Immature natural killer cell (primary cell): ENCODE results near the gene ZNF714. TPM values are rescaled to one million over a fixed set of nuclear protein-coding genes. Genes with fewer than 3 reads are reported as not detected.

Experiments
- DNase-seq, 3 donors: peaks; one replicate each; pipeline ENCODE4 v3.0.0; 2022; ENCODE audit warnings: mixed read lengths in 1 of 3
- H3K27ac Mint-ChIP-seq, 6 donors: one replicate each; pipeline ENCODE4 v1.8.0; 2020; ENCODE audit warnings: mixed read lengths in 6 of 6, mild to moderate bottlenecking in 5 of 6, inconsistent platforms in 4 of 6, moderate library complexity in 3 of 6
- H3K27me3 Mint-ChIP-seq, 3 donors: one replicate each; pipeline ENCODE4 v1.8.0; 2020 to 2021; ENCODE audit warnings: low read depth in 3 of 3, mild to moderate bottlenecking in 3 of 3, mixed read lengths in 3 of 3, moderate library complexity in 3 of 3, inconsistent platforms in 1 of 3
- H3K36me3 Mint-ChIP-seq, 3 donors: one replicate each; pipeline ENCODE4 v1.8.0; 2020; ENCODE audit warnings: mixed read lengths in 3 of 3, inconsistent platforms in 2 of 3, mild to moderate bottlenecking in 2 of 3
- H3K4me1 Mint-ChIP-seq, 2 donors: one replicate each; pipeline ENCODE4 v1.8.0; 2020; ENCODE audit warnings: inconsistent platforms in 2 of 2, mild to moderate bottlenecking in 2 of 2, mixed read lengths in 2 of 2, moderate library complexity in 1 of 2
- H3K4me3 Mint-ChIP-seq, 5 donors: one replicate each; pipeline ENCODE4 v1.8.0; 2020; ENCODE audit warnings: mild to moderate bottlenecking in 5 of 5, mixed read lengths in 5 of 5, inconsistent platforms in 3 of 5, moderate library complexity in 3 of 5
- H3K9me3 Mint-ChIP-seq, 6 donors: one replicate each; pipeline ENCODE4 v1.8.0; 2020; ENCODE audit warnings: mild to moderate bottlenecking in 6 of 6, mixed read lengths in 6 of 6, inconsistent platforms in 4 of 6, moderate library complexity in 3 of 6
- polyA plus RNA-seq, 3 donors: library from polyadenylated mRNA; unstranded; fragments of 300-500 nt; fragmentation: Illumina TruSeq; gene quantifications; one replicate each; pipeline ENCODE4 v1.2.3, GENCODE V29; 2021

ZNF714 gene
- polyA plus RNA-seq, result 1 to 10 TPM; 2.1 to 7.0 (median 4.1) TPM

DNA sequence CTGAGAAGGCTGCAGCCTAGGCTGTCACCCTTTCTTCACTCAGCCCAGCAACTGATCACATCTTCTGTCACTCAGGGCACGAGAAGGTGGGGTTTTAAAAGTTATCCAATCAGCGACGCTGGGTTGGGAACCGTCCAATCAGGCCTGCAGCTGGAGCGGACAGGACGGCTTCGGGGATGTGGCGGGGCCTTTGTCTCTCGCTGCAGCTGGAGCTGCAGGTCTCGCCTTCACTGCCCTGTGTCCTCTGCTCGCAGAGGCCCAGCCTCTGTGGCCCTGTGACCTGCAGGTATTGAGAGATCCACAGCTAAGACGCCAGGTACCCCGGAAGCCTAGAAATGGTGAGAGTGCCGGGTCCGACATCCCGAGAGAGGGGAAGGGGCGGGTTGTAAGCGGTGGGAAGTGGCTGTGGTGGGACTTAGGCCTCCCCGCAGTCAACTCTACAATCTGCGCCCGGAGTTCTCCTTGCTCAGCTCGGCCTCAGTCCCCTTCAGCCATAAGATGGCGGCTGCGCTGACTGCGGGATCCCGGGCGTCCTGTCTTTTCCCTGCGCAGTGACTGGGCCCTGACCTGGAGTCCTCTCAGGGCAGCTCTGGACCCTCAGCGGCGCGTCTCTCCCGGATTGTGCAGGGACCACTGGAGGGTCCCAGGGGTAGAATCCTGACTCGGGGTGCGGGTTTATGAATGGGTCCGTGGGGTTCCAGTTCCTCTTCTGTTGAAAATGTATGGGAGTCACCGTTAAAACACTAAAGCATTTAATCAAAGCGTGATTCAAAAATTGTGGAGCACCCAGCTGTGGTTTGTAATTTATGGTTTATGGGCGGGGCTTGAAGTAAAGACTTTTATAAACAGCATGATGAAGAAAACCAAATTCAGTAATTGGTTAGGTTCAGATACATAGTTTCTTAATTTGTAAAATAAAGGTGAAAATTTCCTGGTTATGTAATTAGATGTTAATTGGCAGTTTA lies at the start of gene ZNF714:
ZNF714 (plus strand) TSS at position 193 of the 965 bp plus-strand sequence. CDS start 16,066 bp downstream, outside the sequence.
- H3K4me1 Mint-ChIP-seq, result peaks cover 13 to 22% of the 10 kb centered on the region in 2 donors
- H3K27me3 Mint-ChIP-seq, result peaks cover 0 to 7% (median 6%) of the 10 kb centered on the region in 3 donors
- peak within 1 kb of the TSS; percentile 96 to 100 (median 98) for H3K4me3 Mint-ChIP-seq
- peak; percentile 76 to 88 (median 86) for DNase-seq
- H3K9me3 Mint-ChIP-seq, result peaks cover 0 to 4% (median 0%) of the 10 kb centered on the region in 6 donors
- H3K36me3 Mint-ChIP-seq, result peaks cover 6 to 25% (median 9%) of the 10 kb centered on the region in 3 donors
- H3K27ac Mint-ChIP-seq, result peak within 1 kb of the TSS; percentile 86 to 99 (median 95)

DNA sequence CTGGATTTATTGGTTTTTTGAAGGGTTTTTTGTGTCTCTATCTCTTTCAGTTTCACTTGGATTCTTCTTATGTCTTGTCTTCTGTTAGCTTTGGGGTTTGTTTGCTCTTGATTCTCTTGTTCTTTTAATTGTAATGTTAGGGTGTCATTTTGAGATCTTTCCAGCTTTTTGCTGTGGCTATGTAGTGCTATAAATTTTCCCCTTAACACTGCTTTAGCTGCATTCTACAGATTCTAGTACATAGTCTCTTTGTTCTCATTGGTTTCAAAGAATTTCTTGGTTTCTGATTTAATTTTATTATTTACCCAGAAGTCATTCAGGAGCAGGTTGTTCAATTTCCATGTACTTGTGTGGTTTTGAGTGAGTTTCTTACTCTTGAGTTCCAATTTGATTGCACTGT lies 37.0 kb upstream of the ZNF714 start:
- Mint-ChIP-seq H3K36me3 (peaks cover 52 to 63% (median 53%) of the 10 kb centered on the region in 3 donors), H3K4me3 (no peak overlapping the region), H3K4me1 (peaks cover 27 to 53% of the 10 kb centered on the region in 2 donors)

DNA sequence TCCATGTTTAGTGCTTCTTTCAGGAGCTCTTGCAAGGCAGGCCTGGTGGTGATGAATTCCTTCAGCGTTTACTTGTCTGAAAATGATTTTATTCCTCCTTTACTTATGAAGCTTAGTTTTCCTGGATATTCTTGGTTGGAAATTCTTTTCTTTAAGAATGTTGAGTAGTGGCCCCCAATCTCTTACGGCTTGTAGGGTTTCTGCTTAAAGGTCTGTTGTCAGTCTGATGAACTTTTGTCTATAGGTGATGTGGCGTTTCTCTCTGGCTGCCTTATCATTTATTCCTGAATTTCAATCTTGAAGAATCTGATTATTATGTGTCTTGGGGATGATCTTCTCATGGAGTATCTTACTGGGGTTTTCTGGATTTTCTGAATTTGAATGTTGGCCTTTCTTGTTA lies 35.5 kb upstream of the ZNF714 start:
- Mint-ChIP-seq H3K27me3 (peaks cover 0 to 1% (median 0%) of the 10 kb centered on the region in 3 donors), H3K4me3 (no peak overlapping the region), H3K27ac (no peak overlapping the region), H3K4me1 (peaks cover 27 to 53% of the 10 kb centered on the region in 2 donors), H3K9me3 (peaks cover 12 to 46% (median 36%) of the 10 kb centered on the region in 6 donors), H3K36me3 (peaks cover 51 to 61% (median 58%) of the 10 kb centered on the region in 3 donors)
- DNase-seq, result no peak

More for the DNA sequence above, 37.0 kb upstream of the ZNF714 start:
- peak overlapping the region in 1 of 6 donors; percentile 26 for H3K27ac Mint-ChIP-seq
- DNase-seq, result no peak
- H3K9me3 Mint-ChIP-seq, result peaks cover 12 to 43% (median 35%) of the 10 kb centered on the region in 6 donors
- H3K27me3 Mint-ChIP-seq, result peaks cover 0 to 1% (median 0%) of the 10 kb centered on the region in 3 donors

DNA sequence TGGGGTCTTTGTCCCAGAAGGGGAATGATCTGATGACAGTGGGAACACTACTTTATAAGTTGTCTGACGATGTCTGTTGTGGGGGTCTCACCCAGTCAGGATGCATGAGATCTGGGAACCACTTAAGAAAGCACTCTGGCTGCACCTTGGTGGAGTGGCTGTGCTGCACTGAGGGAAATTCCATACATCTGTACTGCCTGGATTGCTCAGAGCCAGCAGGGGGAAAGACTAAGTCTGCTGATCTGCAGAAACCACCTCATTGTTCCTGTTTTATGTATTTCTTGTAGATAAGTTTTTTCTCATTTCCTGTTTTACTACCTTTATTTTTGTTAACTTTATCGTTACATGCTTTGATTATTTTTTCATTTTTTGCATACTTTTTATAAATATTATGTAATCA lies 34.3 kb upstream of the ZNF714 start:
- Mint-ChIP-seq H3K4me1 (peaks cover 28 to 52% of the 10 kb centered on the region in 2 donors), H3K36me3 (peaks cover 58 to 67% (median 65%) of the 10 kb centered on the region in 3 donors), H3K27ac (peak overlapping the region in 4 of 6 donors; percentile 10 to 82 (median 56)), H3K9me3 (peaks cover 13 to 53% (median 42%) of the 10 kb centered on the region in 6 donors), H3K27me3 (peaks cover 0 to 1% (median 0%) of the 10 kb centered on the region in 3 donors), H3K4me3 (no peak overlapping the region)
- DNase-seq, result no peak

DNA sequence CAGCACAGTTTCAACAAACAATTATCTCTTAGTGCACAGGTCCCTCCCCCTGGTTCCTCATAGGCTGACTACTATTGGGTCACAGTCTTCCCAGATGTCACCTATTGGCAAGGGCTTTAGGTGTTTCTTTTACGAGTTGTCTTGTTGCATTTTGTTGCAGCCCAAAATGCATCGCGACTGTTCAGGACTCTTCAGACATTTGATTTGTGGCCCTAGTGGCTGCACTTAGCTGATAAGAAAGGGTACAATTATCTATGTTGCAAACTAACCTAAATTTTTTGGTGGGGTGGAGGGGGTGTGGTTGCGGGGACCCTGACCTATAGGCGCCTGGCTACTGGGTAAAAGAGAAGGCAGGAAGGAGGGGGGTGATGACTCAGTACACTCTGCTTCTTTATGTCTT lies 29.1 kb upstream of the ZNF714 start:
- Mint-ChIP-seq H3K4me1 (peaks cover 0 to 2% of the 10 kb centered on the region in 2 donors), H3K36me3 (peaks cover 52 to 62% (median 61%) of the 10 kb centered on the region in 3 donors), H3K27me3 (peaks cover 0 to 1% (median 0%) of the 10 kb centered on the region in 3 donors), H3K4me3 (no peak overlapping the region), H3K27ac (no peak overlapping the region), H3K9me3 (peaks cover 14 to 47% (median 38%) of the 10 kb centered on the region in 6 donors)
- no peak for DNase-seq

DNA sequence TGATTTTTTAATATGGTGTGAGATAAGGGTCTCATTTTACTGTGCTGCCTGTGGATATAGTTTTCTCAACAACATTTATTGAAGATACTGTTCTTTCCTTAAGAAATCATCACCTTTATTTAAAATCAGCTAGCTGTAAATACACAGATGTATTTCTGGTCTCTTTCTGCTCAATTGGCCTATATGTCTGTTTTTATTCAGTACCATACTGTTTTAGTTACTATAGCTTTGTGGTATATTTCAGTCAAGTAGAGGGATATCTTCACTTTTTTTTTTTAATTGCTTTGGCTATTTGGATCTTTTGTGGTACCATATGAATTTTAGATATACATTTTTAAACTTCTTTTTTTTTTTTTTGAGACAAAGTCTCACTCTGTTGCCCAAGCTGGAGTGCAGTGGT lies 16.7 kb upstream of the ZNF714 start:
- peaks cover 0 to 29% (median 6%) of the 10 kb centered on the region in 6 donors for H3K9me3 Mint-ChIP-seq
- H3K4me3 Mint-ChIP-seq, result no peak overlapping the region
- no peaks in the 10 kb centered on the region for H3K27me3 Mint-ChIP-seq
- H3K27ac Mint-ChIP-seq, result no peak overlapping the region
- DNase-seq, result no peak
- peaks cover 17 to 32% (median 22%) of the 10 kb centered on the region in 3 donors for H3K36me3 Mint-ChIP-seq
- H3K4me1 Mint-ChIP-seq, result no peaks in the 10 kb centered on the region

DNA sequence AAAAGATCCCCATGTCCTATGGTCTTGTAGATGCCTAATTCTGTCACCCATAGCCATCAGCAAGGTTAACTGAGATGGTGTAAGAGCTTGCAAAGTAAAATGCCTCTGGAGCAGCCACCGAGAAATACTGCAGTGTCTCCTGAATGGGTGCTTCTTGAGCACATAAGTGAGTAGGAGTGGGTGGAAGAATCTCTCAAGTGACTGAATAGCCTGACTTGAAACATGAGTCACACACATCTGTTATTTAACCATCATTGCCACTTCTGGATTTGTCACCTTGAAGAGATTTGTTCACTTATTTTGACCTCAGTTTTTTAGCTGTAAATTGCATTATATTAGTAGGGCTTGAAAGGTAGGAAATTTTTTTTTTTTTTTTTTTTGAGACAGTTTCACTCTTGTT lies 2.3 kb downstream of the ZNF714 start:
- Mint-ChIP-seq H3K4me1 (peaks cover 13 to 22% of the 10 kb centered on the region in 2 donors), H3K27me3 (peaks cover 0 to 7% (median 6%) of the 10 kb centered on the region in 3 donors), H3K27ac (no peak overlapping the region), H3K4me3 (no peak overlapping the region), H3K36me3 (peaks cover 4 to 18% (median 9%) of the 10 kb centered on the region in 3 donors), H3K9me3 (peaks cover 0 to 4% (median 0%) of the 10 kb centered on the region in 6 donors)
- DNase-seq, result no peak

DNA sequence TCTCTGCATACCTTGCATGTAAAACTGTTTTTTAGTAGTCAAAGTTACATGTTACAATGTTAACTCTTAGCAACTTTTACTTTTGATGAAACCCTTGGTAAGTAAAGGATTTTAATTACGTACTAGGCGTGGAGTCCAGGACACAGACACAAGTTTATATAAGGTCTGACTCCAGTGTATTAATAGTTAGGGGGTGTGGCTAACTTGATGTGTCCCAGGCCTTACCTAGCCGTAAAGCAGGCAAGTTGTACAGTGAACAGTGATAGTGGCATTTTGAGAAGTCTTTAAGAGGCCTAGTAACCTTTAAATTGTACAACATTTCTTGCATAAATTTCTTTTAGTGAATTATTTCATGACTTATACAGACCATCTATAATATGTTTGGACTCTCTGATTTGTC lies 5.9 kb downstream of the ZNF714 start:
- Mint-ChIP-seq H3K27me3 (peaks cover 0 to 3% (median 0%) of the 10 kb centered on the region in 3 donors), H3K4me3 (no peak overlapping the region), H3K9me3 (peaks cover 0 to 4% (median 0%) of the 10 kb centered on the region in 6 donors), H3K36me3 (peaks cover 0 to 14% (median 9%) of the 10 kb centered on the region in 3 donors), H3K4me1 (peaks cover 3 to 11% of the 10 kb centered on the region in 2 donors), H3K27ac (no peak overlapping the region)
- no peak for DNase-seq

DNA sequence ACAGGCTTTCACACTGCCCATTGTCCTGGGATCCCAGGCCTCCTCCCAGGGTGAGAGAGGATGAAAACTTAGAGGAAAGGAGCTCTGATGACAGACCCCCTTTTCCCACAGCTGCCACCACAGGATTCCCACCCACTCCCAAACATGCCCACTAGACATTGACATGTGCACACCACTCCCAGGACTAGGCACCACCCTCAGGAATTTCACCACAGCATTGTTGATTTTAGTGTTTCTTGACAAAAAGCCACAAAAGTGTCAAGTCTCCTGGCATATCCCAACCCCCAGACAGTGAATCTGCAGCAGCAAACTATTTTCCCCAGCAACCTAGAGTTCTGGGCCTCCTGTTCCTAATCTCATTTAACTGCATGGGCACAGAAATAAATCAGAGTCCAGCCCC lies 10.1 kb downstream of the ZNF714 start:
- DNase-seq, result no peak
- Mint-ChIP-seq H3K4me1 (peaks cover 20 to 24% of the 10 kb centered on the region in 2 donors), H3K9me3 (no peaks in the 10 kb centered on the region), H3K27ac (no peak overlapping the region), H3K36me3 (peaks cover 0 to 4% (median 0%) of the 10 kb centered on the region in 3 donors), H3K4me3 (no peak overlapping the region), H3K27me3 (peaks cover 0 to 4% (median 0%) of the 10 kb centered on the region in 3 donors)

DNA sequence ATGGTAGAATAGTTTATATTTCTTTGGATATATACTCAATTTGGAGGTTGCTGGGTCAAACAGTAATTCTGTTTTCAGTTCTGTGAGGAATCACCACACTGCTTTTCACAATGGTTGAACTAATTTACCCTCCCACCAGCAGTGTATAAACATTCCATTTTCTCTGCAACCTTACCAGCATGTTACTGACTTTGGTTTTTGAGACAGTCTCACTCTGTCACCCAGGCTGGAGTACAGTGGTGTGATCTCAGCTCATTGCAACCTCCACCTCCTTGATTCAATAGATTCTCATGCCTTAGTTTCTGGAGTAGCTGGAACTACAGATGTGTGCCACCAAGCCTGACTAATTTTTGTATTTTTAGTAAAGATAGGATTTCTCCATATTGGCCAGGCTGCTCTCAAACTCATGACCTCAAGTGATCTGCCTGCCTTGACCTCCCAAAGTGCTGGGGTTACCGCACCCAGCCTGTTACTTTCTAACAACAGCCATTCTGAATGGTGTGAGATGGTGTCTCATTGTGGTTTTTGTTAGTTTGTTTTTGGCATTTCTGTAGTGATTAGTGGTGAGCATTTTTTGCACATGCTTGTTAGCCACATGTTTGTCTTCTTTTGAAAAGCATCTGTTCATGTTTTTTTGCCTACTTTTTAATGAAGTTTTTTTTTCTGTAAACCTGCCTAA lies 12.5 kb downstream of the ZNF714 start:
- DNase-seq, result peak in 2 of 3 donors; percentile 37 to 42
- Mint-ChIP-seq H3K4me3 (peak overlapping the region in 1 of 5 donors; percentile 5), H3K9me3 (no peaks in the 10 kb centered on the region), H3K27me3 (peaks cover 0 to 4% (median 0%) of the 10 kb centered on the region in 3 donors), H3K27ac (peak overlapping the region; percentile 44 to 82 (median 70)), H3K36me3 (peaks cover 4 to 8% (median 7%) of the 10 kb centered on the region in 3 donors), H3K4me1 (peaks cover 20 to 24% of the 10 kb centered on the region in 2 donors)

DNA sequence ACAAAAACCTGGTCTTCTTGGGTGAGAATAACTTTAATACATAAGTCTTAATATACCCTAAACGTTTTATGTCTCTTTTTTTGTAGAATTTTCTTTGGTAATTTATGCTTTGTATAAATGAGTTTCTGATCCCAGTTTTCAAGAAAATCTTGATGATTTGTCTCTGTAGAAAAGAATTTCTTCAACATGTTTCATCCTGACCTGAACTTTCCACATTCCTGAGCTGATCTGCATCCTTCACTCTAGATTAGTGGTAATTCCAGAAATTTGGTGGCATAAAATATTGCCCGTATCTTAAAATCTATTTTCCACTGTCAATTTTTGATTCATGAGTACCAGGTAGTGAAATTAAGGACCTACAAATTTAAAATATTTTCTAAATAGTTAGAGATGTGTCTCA lies 16.3 kb downstream of the ZNF714 start:
- no peak overlapping the region for H3K27ac Mint-ChIP-seq
- no peaks in the 10 kb centered on the region for H3K9me3 Mint-ChIP-seq
- peaks cover 0 to 4% (median 1%) of the 10 kb centered on the region in 3 donors for H3K27me3 Mint-ChIP-seq

DNA sequence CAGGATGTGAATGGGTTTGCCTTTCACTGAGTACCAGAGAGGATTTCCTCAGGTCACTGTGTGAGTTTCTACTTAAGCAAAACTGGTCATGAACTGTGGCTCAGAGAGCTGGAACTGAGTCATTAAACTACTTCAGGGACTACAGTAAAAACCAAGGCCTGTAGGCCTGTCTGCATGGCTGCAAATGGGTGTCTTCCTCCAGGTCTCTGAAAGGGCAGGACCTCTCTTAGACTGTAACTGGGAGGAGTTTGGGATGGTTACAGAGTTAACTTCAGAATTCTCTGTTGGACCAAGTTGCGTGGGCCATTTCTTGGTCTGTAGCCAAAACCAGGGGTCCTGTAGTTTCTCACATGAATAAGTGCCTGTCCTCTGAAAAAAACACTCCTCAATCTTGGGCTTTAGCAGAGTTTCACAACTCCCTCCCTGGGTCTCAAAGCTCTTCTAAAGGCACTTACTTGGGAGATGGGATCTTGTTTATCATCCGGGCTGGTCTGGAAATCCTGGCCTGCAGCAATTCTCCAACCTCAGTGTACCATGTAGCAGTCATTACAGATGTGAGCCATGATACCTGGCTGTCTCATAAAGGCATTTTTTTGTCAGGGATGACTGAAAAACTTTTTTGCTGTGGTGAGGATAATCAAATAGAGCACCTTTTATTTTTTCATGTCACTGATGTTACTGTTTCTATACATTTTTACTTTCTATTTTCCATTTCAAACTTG lies 19.7 kb downstream of the ZNF714 start:
- no peak for DNase-seq
- Mint-ChIP-seq H3K36me3 (peaks cover 11 to 33% (median 15%) of the 10 kb centered on the region in 3 donors), H3K4me1 (no peaks in the 10 kb centered on the region), H3K27me3 (peaks cover 0 to 2% (median 0%) of the 10 kb centered on the region in 3 donors), H3K27ac (peak overlapping the region in 2 of 6 donors; percentile 14 to 48), H3K9me3 (no peaks in the 10 kb centered on the region), H3K4me3 (no peak overlapping the region)

More for the DNA sequence above, 16.3 kb downstream of the ZNF714 start:
- no peak for DNase-seq
- H3K36me3 Mint-ChIP-seq, result peaks cover 8 to 9% (median 9%) of the 10 kb centered on the region in 3 donors
- peaks cover 20 to 24% of the 10 kb centered on the region in 2 donors for H3K4me1 Mint-ChIP-seq
- H3K4me3 Mint-ChIP-seq, result no peak overlapping the region

DNA sequence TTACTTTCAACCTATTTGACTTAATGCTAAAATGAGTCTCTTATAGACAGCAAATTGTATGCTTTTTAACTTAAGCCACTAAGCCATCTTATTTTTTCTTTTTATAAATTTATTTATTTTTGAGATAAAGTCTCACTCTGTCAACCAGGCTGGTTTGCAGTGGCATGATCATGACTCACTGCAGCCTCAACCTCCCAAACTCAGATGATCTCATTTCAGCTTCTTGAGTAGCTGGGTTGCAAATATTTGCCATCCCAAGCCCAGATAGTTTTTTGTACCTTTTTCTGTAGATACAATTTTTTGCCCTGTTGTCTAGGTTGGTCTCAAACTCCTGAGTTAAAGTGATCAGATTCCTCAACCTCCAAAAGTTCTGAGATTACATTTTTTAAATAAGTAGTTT lies 27.1 kb downstream of the ZNF714 start:
- no peak for DNase-seq
- H3K9me3 Mint-ChIP-seq, result peaks cover 5 to 28% (median 9%) of the 10 kb centered on the region in 6 donors
- no peak overlapping the region for H3K27ac Mint-ChIP-seq
- H3K4me1 Mint-ChIP-seq, result no peaks in the 10 kb centered on the region
- H3K4me3 Mint-ChIP-seq, result no peak overlapping the region
- H3K36me3 Mint-ChIP-seq, result peaks cover 37 to 71% (median 51%) of the 10 kb centered on the region in 3 donors
- H3K27me3 Mint-ChIP-seq, result peaks cover 0 to 1% (median 0%) of the 10 kb centered on the region in 3 donors
